ENCODE measurements around the gene ZNF488. TPM values are rescaled to one million over a fixed set of nuclear protein-coding genes. Genes with fewer than 3 reads are reported as not detected.

The ZNF488 gene
- total RNA-seq, 1 donor from 2014 or later, result 0.29 TPM

- Histone ChIP-seq H3K36me3 (ENCODE audit: control insufficient read depth, insufficient read depth, low read length) (no peaks in the 10 kb centered on the region), H3K4me3 (ENCODE audit: low read depth, low read length) (no peak overlapping the region), H3K27me3 (ENCODE audit: control insufficient read depth, insufficient read depth, low read length) (peaks cover 11% of the 10 kb centered on the region)
- DNase-seq (ENCODE audit: low read depth), result no peak
- TF ChIP-seq, protein P1, sequence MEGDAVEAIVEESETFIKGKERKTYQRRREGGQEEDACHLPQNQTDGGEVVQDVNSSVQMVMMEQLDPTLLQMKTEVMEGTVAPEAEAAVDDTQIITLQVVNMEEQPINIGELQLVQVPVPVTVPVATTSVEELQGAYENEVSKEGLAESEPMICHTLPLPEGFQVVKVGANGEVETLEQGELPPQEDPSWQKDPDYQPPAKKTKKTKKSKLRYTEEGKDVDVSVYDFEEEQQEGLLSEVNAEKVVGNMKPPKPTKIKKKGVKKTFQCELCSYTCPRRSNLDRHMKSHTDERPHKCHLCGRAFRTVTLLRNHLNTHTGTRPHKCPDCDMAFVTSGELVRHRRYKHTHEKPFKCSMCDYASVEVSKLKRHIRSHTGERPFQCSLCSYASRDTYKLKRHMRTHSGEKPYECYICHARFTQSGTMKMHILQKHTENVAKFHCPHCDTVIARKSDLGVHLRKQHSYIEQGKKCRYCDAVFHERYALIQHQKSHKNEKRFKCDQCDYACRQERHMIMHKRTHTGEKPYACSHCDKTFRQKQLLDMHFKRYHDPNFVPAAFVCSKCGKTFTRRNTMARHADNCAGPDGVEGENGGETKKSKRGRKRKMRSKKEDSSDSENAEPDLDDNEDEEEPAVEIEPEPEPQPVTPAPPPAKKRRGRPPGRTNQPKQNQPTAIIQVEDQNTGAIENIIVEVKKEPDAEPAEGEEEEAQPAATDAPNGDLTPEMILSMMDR (IDR thresholded peaks at IDR 0.05; ENCODE audit: insufficient read depth, low read length, poor library complexity, severe bottlenecking), result no peak
These were observed 65.4 kb downstream of the ZNF488 start for GRCh38 chr10:47318706-47319105.

DNA sequence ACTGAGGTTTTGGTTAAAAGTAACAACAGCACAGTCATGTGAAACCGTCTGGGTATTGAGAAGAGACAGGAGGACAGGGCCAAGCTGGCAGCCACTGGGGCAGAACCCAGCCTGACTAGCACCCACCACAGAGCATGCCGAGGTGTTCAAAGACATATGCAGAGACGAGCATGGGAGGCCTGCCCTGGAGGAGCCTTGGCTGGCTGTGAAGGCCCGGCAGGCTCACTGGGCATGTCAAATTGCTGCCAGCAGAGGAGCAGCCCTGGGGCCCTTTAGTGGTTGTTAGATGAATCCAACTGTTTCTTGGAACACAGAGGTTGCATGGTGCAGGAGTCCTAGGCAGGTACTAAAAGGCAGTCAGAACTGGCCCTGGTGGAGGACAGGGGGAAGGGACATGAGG, 66.8 kb downstream of the ZNF488 start:
- no peak overlapping the region for H3K4me3 ChIP-seq (ENCODE audit: low read depth, low read length)
- no peak for DNase-seq (ENCODE audit: low read depth)
- TF ChIP-seq, protein P1 (IDR thresholded peaks at IDR 0.05; ENCODE audit: insufficient read depth, low read length, poor library complexity, severe bottlenecking), result no peak
- no peaks in the 10 kb centered on the region for H3K36me3 ChIP-seq (ENCODE audit: control insufficient read depth, insufficient read depth, low read length)
- H3K27me3 ChIP-seq (ENCODE audit: control insufficient read depth, insufficient read depth, low read length), result peaks cover 8% of the 10 kb centered on the region

GRCh38 chr10:47316131-47316530, 68.0 kb downstream of the ZNF488 start:
- H3K36me3 ChIP-seq (ENCODE audit: control insufficient read depth, insufficient read depth, low read length), result no peaks in the 10 kb centered on the region
- H3K27me3 ChIP-seq (ENCODE audit: control insufficient read depth, insufficient read depth, low read length), result peaks cover 11% of the 10 kb centered on the region
- TF ChIP-seq, protein P1 (IDR thresholded peaks at IDR 0.05; ENCODE audit: insufficient read depth, low read length, poor library complexity, severe bottlenecking), result no peak
- no peak for DNase-seq (ENCODE audit: low read depth)
- no peak overlapping the region for H3K4me3 ChIP-seq (ENCODE audit: low read depth, low read length)

Other genes starting within 250 kb of the ZNF488 start
- not detected in 2 replicates for gene GDF10, start 84.1 kb downstream of the ZNF488 start, total RNA-seq
- gene GDF2, start 61.8 kb downstream of the ZNF488 start, total RNA-seq, result not detected in 2 replicates
- not detected in 2 replicates for gene RBP3, start 35.9 kb downstream of the ZNF488 start, total RNA-seq
- 2.6 and 4.6 TPM in 2 replicates for gene ANXA8, start 99.8 kb upstream of the ZNF488 start, total RNA-seq
- gene FAM25G, start 107.4 kb upstream of the ZNF488 start, total RNA-seq, result 3.2 and 15.7 TPM in 2 replicates
- gene AGAP9, start 139.3 kb upstream of the ZNF488 start, total RNA-seq, result 3.6 and 7.2 TPM in 2 replicates

Data from kidney epithelial cell (primary cell).